GM21723 (cell line): ENCODE results near the gene SPTBN5.

Experiments used
- ATAC-seq: cut with Tn5 transposase; IDR thresholded peaks from one replicate; pipeline ENCODE4 v1.9.1; 2021; ENCODE audit warnings: mild to moderate bottlenecking, moderate library complexity; ENCODE audit not compliant: unreplicated experiment

Gene SPTBN5

GRCh38 chr15:41893422-41894250, at the start of gene SPTBN5:
SPTBN5 (minus strand) TSS chr15:41894053; CDS start chr15:41893497, 556 bp downstream.
- no peak for ATAC-seq

GRCh38 chr15:41942886-41943285, 49.0 kb upstream of the SPTBN5 start:
- no peak for ATAC-seq

- ATAC-seq = no peak
Observed at GRCh38 chr15:41941644-41942415, 48.0 kb upstream of the SPTBN5 start.

- ATAC-seq = no peak
Observed at GRCh38 chr15:41940441-41940857, 46.6 kb upstream of the SPTBN5 start.

GRCh38 chr15:41939986-41940385, 46.1 kb upstream of the SPTBN5 start:
- ATAC-seq = no peak

GRCh38 chr15:41937568-41937923, 43.7 kb upstream of the SPTBN5 start:
- no peak for ATAC-seq

- no peak for ATAC-seq
Observed at GRCh38 chr15:41936649-41937567, 43.1 kb upstream of the SPTBN5 start.

GRCh38 chr15:41936155-41936554, 42.3 kb upstream of the SPTBN5 start:
- ATAC-seq = no peak

GRCh38 chr15:41935566-41936020, 41.7 kb upstream of the SPTBN5 start:
- ATAC-seq = peak; percentile 48

GRCh38 chr15:41934843-41935242, 41.0 kb upstream of the SPTBN5 start:
- ATAC-seq = no peak

GRCh38 chr15:41933771-41934170, 39.9 kb upstream of the SPTBN5 start:
- ATAC-seq = no peak

GRCh38 chr15:41933326-41933725, 39.5 kb upstream of the SPTBN5 start:
- no peak for ATAC-seq

- ATAC-seq = no peak
Observed at GRCh38 chr15:41932511-41933289, 38.8 kb upstream of the SPTBN5 start.

GRCh38 chr15:41932101-41932500, 38.2 kb upstream of the SPTBN5 start:
- no peak for ATAC-seq

- ATAC-seq = no peak
Observed at GRCh38 chr15:41930867-41931222, 37.0 kb upstream of the SPTBN5 start.

- no peak for ATAC-seq
Observed at GRCh38 chr15:41930221-41930866, 36.5 kb upstream of the SPTBN5 start.

GRCh38 chr15:41928637-41929620, 35.1 kb upstream of the SPTBN5 start:
- ATAC-seq = peak; percentile 76

- ATAC-seq = no peak
Observed at GRCh38 chr15:41928100-41928499, 34.2 kb upstream of the SPTBN5 start.

GRCh38 chr15:41927536-41927935, 33.7 kb upstream of the SPTBN5 start:
- ATAC-seq = no peak
